ENCODE data around the gene PPA1. TPM values are rescaled to one million over a fixed set of nuclear protein-coding genes. Genes with fewer than 3 reads are reported as not detected.
A peak's percentile ranks its signal among the peaks of the same experiment; 100 is the strongest.

The PPA1 gene
- total and polyA plus RNA-seq, 2 donors (not counting 3 experiments of a cell fraction or from before 2014, with no cell fraction given) = 63.5 to 140 TPM

DNA sequence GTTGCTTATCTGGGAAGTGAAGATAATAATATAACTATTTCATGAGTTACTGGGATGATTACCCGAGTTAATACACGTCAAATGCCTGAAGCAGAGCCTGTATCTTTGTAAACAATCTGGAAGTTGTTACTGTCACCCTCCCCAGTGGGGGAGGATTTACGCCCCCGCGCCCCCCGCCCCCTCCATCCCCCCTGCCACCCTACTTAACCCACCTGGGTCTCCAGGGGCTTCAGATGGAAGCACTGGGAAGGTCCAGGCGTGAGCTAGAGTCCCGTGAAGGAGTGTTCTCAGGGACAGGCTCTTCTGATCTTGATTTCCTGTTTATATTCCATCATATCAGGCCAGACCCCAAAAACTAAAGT is 691 bp upstream of the PPA1 start:
- no peaks in the 10 kb centered on the region for H4K20me1 ChIP-seq (replicated peaks; ENCODE audit: control insufficient read depth, extremely low read depth, insufficient read depth, low read length)
- H3K9ac ChIP-seq (replicated peaks; ENCODE audit: extremely low read depth, insufficient read depth, low read length) = peak overlapping the region; percentile 80
- no peaks in the 10 kb centered on the region for H3K27me3 ChIP-seq (ENCODE audit: control insufficient read depth in 2 of 2, insufficient read depth in 2 of 2, low read length in 2 of 2)
- no peak for DNase-seq (ENCODE audit: low read depth, low spot score)
- H3K9me1 ChIP-seq (replicated peaks; ENCODE audit: control insufficient read depth, extremely low read depth, insufficient read depth, low read length) = no peaks in the 10 kb centered on the region
- H3K4me3 ChIP-seq (replicated peaks in 1 of 3; ENCODE audit: insufficient read depth in 1 of 3, low read depth in 1 of 3, low read length in 3 of 3) = peak overlapping the region; percentile 5 to 72 (median 49)
- H3K4me1 ChIP-seq (ENCODE audit: control insufficient read depth, extremely low read depth, insufficient read depth, low read length) = peaks cover 11% of the 10 kb centered on the region
- no peak overlapping the region for H3K27ac ChIP-seq (ENCODE audit: insufficient read depth, low read depth, low read length)
- H3K9me3 ChIP-seq (replicated peaks; ENCODE audit: control insufficient read depth, insufficient read depth, low read length) = no peaks in the 10 kb centered on the region
- H2AFZ ChIP-seq (ENCODE audit: low read depth, low read length) = peak overlapping the region; percentile 85
- no TSS peak for BruUV-seq (replicated peaks)
- TF ChIP-seq EZH2 (IDR thresholded peaks at IDR 0.05; ENCODE audit: borderline replicate concordance, low read depth, low read length, severe bottlenecking) (no peak), POLR2AphosphoS5 (IDR thresholded peaks at IDR 0.05; ENCODE audit: insufficient read depth, low read depth, low read length) (no peak), FOS (IDR thresholded peaks at IDR 0.05; ENCODE audit: borderline replicate concordance, insufficient read depth, low read length) (no peak), MYC (IDR thresholded peaks at IDR 0.05; ENCODE audit: low read depth, low read length) (no peak), JUN (IDR thresholded peaks at IDR 0.05; ENCODE audit: borderline replicate concordance, insufficient read depth, insufficient read length, low read depth) (no peak), POLR2A (IDR thresholded peaks at IDR 0.05; ENCODE audit: low read depth, low read length) (no peak), GATA2 (IDR thresholded peaks at IDR 0.05; ENCODE audit: insufficient read depth, insufficient read length, low read depth, low read length) (no peak), CTCF (IDR thresholded peaks at IDR 0.05; ENCODE audit: extremely low read depth in 1 of 2, insufficient read depth in 1 of 2, low read depth in 1 of 2, low read length in 2 of 2) (no peak)
- TF ChIP-seq, protein P1, sequence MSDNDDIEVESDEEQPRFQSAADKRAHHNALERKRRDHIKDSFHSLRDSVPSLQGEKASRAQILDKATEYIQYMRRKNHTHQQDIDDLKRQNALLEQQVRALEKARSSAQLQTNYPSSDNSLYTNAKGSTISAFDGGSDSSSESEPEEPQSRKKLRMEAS (IDR thresholded peaks at IDR 0.05; ENCODE audit: insufficient read depth, insufficient read length) = no peak
- ChIA-PET POLR2A (no interaction called here), CTCF (interaction anchor here (1.0 to 4.5 kb wide), 7 partner anchors 12 to 170 kb away, joined by 3 to 50 read pairs (median 5); partner anchors contain the start of genes EIF4EBP2 and TYSND1)
- H3K79me2 ChIP-seq (ENCODE audit: control insufficient read depth, insufficient read depth, low read length) = peaks cover 32% of the 10 kb centered on the region
- intact Hi-C loops (cut with micrococcal nuclease) (loop anchor here (1.0 to 5.0 kb wide), 5 partner anchors 63 to 148 kb away; partner anchors contain the start of genes LRRC20, SAR1A and TYSND1), dilution Hi-C loops (cut with MboI; ENCODE audit: extremely low pct_ligation_motif_present, low sequenced_read_pairs) (no loop called here)
- peak overlapping the region; percentile 83 for H3K4me2 ChIP-seq (ENCODE audit: insufficient read depth, low read length)
- H3K36me3 ChIP-seq (ENCODE audit: control insufficient read depth in 2 of 2, extremely low read depth in 1 of 2, insufficient read depth in 2 of 2, low read length in 2 of 2) = no peaks in the 10 kb centered on the region
- no peak for FAIRE-seq
